Measurements from ENCODE around the gene PRR35. TPM values are rescaled to one million over a fixed set of nuclear protein-coding genes. Genes with fewer than 3 reads are reported as not detected.

PRR35 gene
- total RNA-seq, 1 donor from 2014 or later = not detected

- H3K4me1 Mint-ChIP-seq (ENCODE audit: low read depth) = peaks cover 8% of the 10 kb centered on the region
- H3K4me3 Mint-ChIP-seq (ENCODE audit: low read depth) = no peak overlapping the region
- intact Hi-C loops (cut with micrococcal nuclease) = no loop called here
- no peak for DNase-seq (ENCODE audit: low spot score)
- H3K9me3 Mint-ChIP-seq = no peaks in the 10 kb centered on the region
- no peak overlapping the region for H3K27ac Mint-ChIP-seq
- peaks cover 15% of the 10 kb centered on the region for H3K36me3 Mint-ChIP-seq (ENCODE audit: low read depth)
- no peaks in the 10 kb centered on the region for H3K27me3 Mint-ChIP-seq (ENCODE audit: low read depth)
Observed at GRCh38 chr16:531494-532125, 28.6 kb upstream of the PRR35 start.

GRCh38 chr16:533391-534123, 26.6 kb upstream of the PRR35 start:
- Mint-ChIP-seq H3K27me3 (ENCODE audit: low read depth) (no peaks in the 10 kb centered on the region), H3K9me3 (no peaks in the 10 kb centered on the region), H3K4me1 (ENCODE audit: low read depth) (peaks cover 8% of the 10 kb centered on the region), H3K36me3 (ENCODE audit: low read depth) (peaks cover 20% of the 10 kb centered on the region), H3K27ac (no peak overlapping the region), H3K4me3 (ENCODE audit: low read depth) (no peak overlapping the region)
- DNase-seq (ENCODE audit: low spot score) = no peak
- intact Hi-C loops (cut with micrococcal nuclease) = no loop called here

GRCh38 chr16:534135-534534, 26.1 kb upstream of the PRR35 start:
- DNase-seq (ENCODE audit: low spot score) = no peak
- Mint-ChIP-seq H3K36me3 (ENCODE audit: low read depth) (peaks cover 19% of the 10 kb centered on the region), H3K9me3 (no peaks in the 10 kb centered on the region), H3K27me3 (ENCODE audit: low read depth) (no peaks in the 10 kb centered on the region), H3K4me3 (ENCODE audit: low read depth) (no peak overlapping the region), H3K4me1 (ENCODE audit: low read depth) (peaks cover 6% of the 10 kb centered on the region), H3K27ac (no peak overlapping the region)
- intact Hi-C loops (cut with micrococcal nuclease) = no loop called here

GRCh38 chr16:534856-535445, 25.2 kb upstream of the PRR35 start:
- intact Hi-C loops (cut with micrococcal nuclease) = no loop called here
- no peak overlapping the region for H3K4me3 Mint-ChIP-seq (ENCODE audit: low read depth)
- H3K4me1 Mint-ChIP-seq (ENCODE audit: low read depth) = peaks cover 4% of the 10 kb centered on the region
- H3K36me3 Mint-ChIP-seq (ENCODE audit: low read depth) = peaks cover 17% of the 10 kb centered on the region
- no peak for DNase-seq (ENCODE audit: low spot score)
- H3K9me3 Mint-ChIP-seq = no peaks in the 10 kb centered on the region
- H3K27me3 Mint-ChIP-seq (ENCODE audit: low read depth) = no peaks in the 10 kb centered on the region
- H3K27ac Mint-ChIP-seq = no peak overlapping the region

- Mint-ChIP-seq H3K4me1 (ENCODE audit: low read depth) (no peaks in the 10 kb centered on the region), H3K27me3 (ENCODE audit: low read depth) (no peaks in the 10 kb centered on the region), H3K36me3 (ENCODE audit: low read depth) (peaks cover 11% of the 10 kb centered on the region), H3K27ac (no peak overlapping the region), H3K9me3 (no peaks in the 10 kb centered on the region), H3K4me3 (ENCODE audit: low read depth) (no peak overlapping the region)
- intact Hi-C loops (cut with micrococcal nuclease) = no loop called here
- DNase-seq (ENCODE audit: low spot score) = no peak
Observed at GRCh38 chr16:535446-536405, 24.5 kb upstream of the PRR35 start.

GRCh38 chr16:536746-537145, 23.4 kb upstream of the PRR35 start:
- DNase-seq (ENCODE audit: low spot score) = no peak
- Mint-ChIP-seq H3K9me3 (no peaks in the 10 kb centered on the region), H3K27me3 (ENCODE audit: low read depth) (no peaks in the 10 kb centered on the region), H3K4me1 (ENCODE audit: low read depth) (no peaks in the 10 kb centered on the region), H3K36me3 (ENCODE audit: low read depth) (peaks cover 11% of the 10 kb centered on the region), H3K27ac (no peak overlapping the region), H3K4me3 (ENCODE audit: low read depth) (no peak overlapping the region)
- intact Hi-C loops (cut with micrococcal nuclease) = no loop called here

GRCh38 chr16:537415-538335, 22.5 kb upstream of the PRR35 start:
- DNase-seq (ENCODE audit: low spot score) = no peak
- no peaks in the 10 kb centered on the region for H3K9me3 Mint-ChIP-seq
- H3K4me1 Mint-ChIP-seq (ENCODE audit: low read depth) = no peaks in the 10 kb centered on the region
- intact Hi-C loops (cut with micrococcal nuclease) = no loop called here
- no peaks in the 10 kb centered on the region for H3K27me3 Mint-ChIP-seq (ENCODE audit: low read depth)
- H3K4me3 Mint-ChIP-seq (ENCODE audit: low read depth) = no peak overlapping the region
- no peak overlapping the region for H3K27ac Mint-ChIP-seq
- H3K36me3 Mint-ChIP-seq (ENCODE audit: low read depth) = peaks cover 17% of the 10 kb centered on the region

- no peaks in the 10 kb centered on the region for H3K9me3 Mint-ChIP-seq
- no peaks in the 10 kb centered on the region for H3K4me1 Mint-ChIP-seq (ENCODE audit: low read depth)
- H3K4me3 Mint-ChIP-seq (ENCODE audit: low read depth) = no peak overlapping the region
- no peak for DNase-seq (ENCODE audit: low spot score)
- H3K36me3 Mint-ChIP-seq (ENCODE audit: low read depth) = peaks cover 19% of the 10 kb centered on the region
- no peaks in the 10 kb centered on the region for H3K27me3 Mint-ChIP-seq (ENCODE audit: low read depth)
- H3K27ac Mint-ChIP-seq = no peak overlapping the region
- intact Hi-C loops (cut with micrococcal nuclease) = no loop called here
Observed at GRCh38 chr16:539901-540530, 20.2 kb upstream of the PRR35 start.

GRCh38 chr16:540645-541340, 19.4 kb upstream of the PRR35 start:
- Mint-ChIP-seq H3K36me3 (ENCODE audit: low read depth) (peaks cover 20% of the 10 kb centered on the region), H3K4me3 (ENCODE audit: low read depth) (no peak overlapping the region), H3K27ac (no peak overlapping the region), H3K27me3 (ENCODE audit: low read depth) (no peaks in the 10 kb centered on the region), H3K9me3 (no peaks in the 10 kb centered on the region), H3K4me1 (ENCODE audit: low read depth) (no peaks in the 10 kb centered on the region)
- DNase-seq (ENCODE audit: low spot score) = no peak
- intact Hi-C loops (cut with micrococcal nuclease) = no loop called here

- no peak overlapping the region for H3K27ac Mint-ChIP-seq
- H3K4me3 Mint-ChIP-seq (ENCODE audit: low read depth) = no peak overlapping the region
- intact Hi-C loops (cut with micrococcal nuclease) = no loop called here
- H3K36me3 Mint-ChIP-seq (ENCODE audit: low read depth) = peaks cover 12% of the 10 kb centered on the region
- no peaks in the 10 kb centered on the region for H3K4me1 Mint-ChIP-seq (ENCODE audit: low read depth)
- no peaks in the 10 kb centered on the region for H3K9me3 Mint-ChIP-seq
- DNase-seq (ENCODE audit: low spot score) = no peak
- H3K27me3 Mint-ChIP-seq (ENCODE audit: low read depth) = no peaks in the 10 kb centered on the region
Observed at GRCh38 chr16:543301-544164, 16.7 kb upstream of the PRR35 start.

Data from activated T-helper 2 cell treated with anti-CD3 and anti-CD28 coated beads, Interferon-gamma antibody, Interleukin-2, Interleukin-4, amounts not matched to agents 10 μg/mL and 5 μg/mL and 100 μg/mL, durations not matched to agents 14 hours and 24 hours and 36 hours (primary cell).